Stimulated activated CD8-positive, alpha-beta memory T cell treated with anti-CD3 and anti-CD28 coated beads, Interleukin-4, amount 100 ng/mL, for 24 hours (primary cell): ENCODE results near the gene ETV3L.

ENCODE experiments used
- DNase-seq: peaks from one replicate; pipeline ENCODE4 v3.0.0-alpha.2; 2020; ENCODE audit warnings: low read depth

ETV3L gene

GRCh38 chr1:157132111-157132510 lies 32.5 kb upstream of the ETV3L start:
- no peak for DNase-seq

- DNase-seq = no peak
Measured at GRCh38 chr1:157131281-157131680, 31.7 kb upstream of the ETV3L start.

- DNase-seq = no peak
Measured at GRCh38 chr1:157124855-157125254, 25.2 kb upstream of the ETV3L start.

- no peak for DNase-seq
Measured at GRCh38 chr1:157119448-157119847, 19.8 kb upstream of the ETV3L start.

- no peak for DNase-seq
Measured at GRCh38 chr1:157119008-157119407, 19.4 kb upstream of the ETV3L start.

GRCh38 chr1:157117527-157118057 lies 18.0 kb upstream of the ETV3L start:
- no peak for DNase-seq

- no peak for DNase-seq
Measured at GRCh38 chr1:157116737-157117103, 17.1 kb upstream of the ETV3L start.

GRCh38 chr1:157115851-157116736 lies 16.5 kb upstream of the ETV3L start:
- DNase-seq = no peak

- DNase-seq = no peak
Measured at GRCh38 chr1:157115429-157115838, 15.8 kb upstream of the ETV3L start.

GRCh38 chr1:157114183-157115121 lies 14.8 kb upstream of the ETV3L start:
- DNase-seq = no peak

- no peak for DNase-seq
Measured at GRCh38 chr1:157113631-157114030, 14.0 kb upstream of the ETV3L start.

- DNase-seq = no peak
Measured at GRCh38 chr1:157113106-157113505, 13.5 kb upstream of the ETV3L start.

- DNase-seq = no peak
Measured at GRCh38 chr1:157112186-157112867, 12.7 kb upstream of the ETV3L start.

- no peak for DNase-seq
Measured at GRCh38 chr1:157111396-157112165, 12.0 kb upstream of the ETV3L start.

GRCh38 chr1:157110686-157111085 lies 11.1 kb upstream of the ETV3L start:
- no peak for DNase-seq

GRCh38 chr1:157110003-157110402 lies 10.4 kb upstream of the ETV3L start:
- DNase-seq = no peak

GRCh38 chr1:157108448-157108847 lies 8.8 kb upstream of the ETV3L start:
- no peak for DNase-seq

- DNase-seq = no peak
Measured at GRCh38 chr1:157107702-157108101, 8.1 kb upstream of the ETV3L start.

GRCh38 chr1:157106813-157107189 lies 7.2 kb upstream of the ETV3L start:
- no peak for DNase-seq

GRCh38 chr1:157105988-157106812 lies 6.6 kb upstream of the ETV3L start:
- DNase-seq = peak; percentile 4
